Tibial nerve (tissue), 4 donors: ENCODE data around the gene SNX15.

Experiments
- EP300 ChIP-seq, 2 donors: sonication (generic); formaldehyde crosslinking; IDR thresholded peaks; one replicate each; pipeline ENCODE4 v1.6.1; 2017; ENCODE audit warnings: antibody characterized with exemption in 2 of 2, mild to moderate bottlenecking in 1 of 2
- POLR2A ChIP-seq, 2 donors: fragments of 450-650 bp; IDR thresholded peaks; one replicate each; pipeline ENCODE4 v1.6.1; 2017; ENCODE audit warnings: antibody characterized with exemption in 2 of 2, mild to moderate bottlenecking in 2 of 2, moderate library complexity in 2 of 2
- TF ChIP-seq, protein P1 (sequence below), 5 experiments: fragments of 200-600 bp in 3 of 5; fragments of 450-650 bp in 2 of 5; sonication (generic) in 3 of 5; IDR thresholded peaks; one replicate each; pipeline ENCODE4 v1.5.1; 2016 to 2019; ENCODE audit warnings: antibody characterized with exemption in 5 of 5, mild to moderate bottlenecking in 3 of 5, moderate library complexity in 2 of 5

DNA sequence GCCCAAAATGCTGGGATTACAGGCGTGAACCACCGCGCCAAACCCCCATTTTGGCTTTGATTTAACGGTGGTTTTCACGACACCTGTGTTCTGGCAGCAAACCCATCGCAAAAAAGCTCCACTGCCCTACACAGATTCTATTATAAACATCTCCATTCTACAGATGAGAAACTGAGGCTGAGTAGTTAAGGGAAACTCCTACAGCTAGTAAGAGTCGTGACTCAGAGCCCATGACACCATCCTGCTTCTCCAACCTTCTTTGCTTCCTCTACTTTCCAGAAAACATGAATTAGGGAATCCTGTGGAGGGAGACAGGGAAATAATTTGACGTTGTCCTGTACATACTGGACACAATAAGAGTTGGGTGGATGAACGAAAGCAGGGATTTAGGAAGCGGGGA lies 429 bp upstream of the SNX15 start:
- TF ChIP-seq POLR2A (IDR thresholded peaks at IDR 0.05) (no peak), EP300 (IDR thresholded peaks at IDR 0.05) (no peak)
- TF ChIP-seq, protein P1, sequence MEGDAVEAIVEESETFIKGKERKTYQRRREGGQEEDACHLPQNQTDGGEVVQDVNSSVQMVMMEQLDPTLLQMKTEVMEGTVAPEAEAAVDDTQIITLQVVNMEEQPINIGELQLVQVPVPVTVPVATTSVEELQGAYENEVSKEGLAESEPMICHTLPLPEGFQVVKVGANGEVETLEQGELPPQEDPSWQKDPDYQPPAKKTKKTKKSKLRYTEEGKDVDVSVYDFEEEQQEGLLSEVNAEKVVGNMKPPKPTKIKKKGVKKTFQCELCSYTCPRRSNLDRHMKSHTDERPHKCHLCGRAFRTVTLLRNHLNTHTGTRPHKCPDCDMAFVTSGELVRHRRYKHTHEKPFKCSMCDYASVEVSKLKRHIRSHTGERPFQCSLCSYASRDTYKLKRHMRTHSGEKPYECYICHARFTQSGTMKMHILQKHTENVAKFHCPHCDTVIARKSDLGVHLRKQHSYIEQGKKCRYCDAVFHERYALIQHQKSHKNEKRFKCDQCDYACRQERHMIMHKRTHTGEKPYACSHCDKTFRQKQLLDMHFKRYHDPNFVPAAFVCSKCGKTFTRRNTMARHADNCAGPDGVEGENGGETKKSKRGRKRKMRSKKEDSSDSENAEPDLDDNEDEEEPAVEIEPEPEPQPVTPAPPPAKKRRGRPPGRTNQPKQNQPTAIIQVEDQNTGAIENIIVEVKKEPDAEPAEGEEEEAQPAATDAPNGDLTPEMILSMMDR (IDR thresholded peaks at IDR 0.05): no peak
